GM19351 (cell line): ENCODE results near the gene DIDO1.
"Not testable (repeated sequence)": the region's sequence is repeated elsewhere in the genome, so short reads cannot be mapped to it uniquely, and the experiment has no call there.

ENCODE experiments used
- ATAC-seq: cut with Tn5 transposase; IDR thresholded peaks from one replicate; pipeline ENCODE4 v1.9.1; 2021; ENCODE audit warnings: mild to moderate bottlenecking, moderate library complexity; ENCODE audit not compliant: unreplicated experiment

The DIDO1 gene

DNA sequence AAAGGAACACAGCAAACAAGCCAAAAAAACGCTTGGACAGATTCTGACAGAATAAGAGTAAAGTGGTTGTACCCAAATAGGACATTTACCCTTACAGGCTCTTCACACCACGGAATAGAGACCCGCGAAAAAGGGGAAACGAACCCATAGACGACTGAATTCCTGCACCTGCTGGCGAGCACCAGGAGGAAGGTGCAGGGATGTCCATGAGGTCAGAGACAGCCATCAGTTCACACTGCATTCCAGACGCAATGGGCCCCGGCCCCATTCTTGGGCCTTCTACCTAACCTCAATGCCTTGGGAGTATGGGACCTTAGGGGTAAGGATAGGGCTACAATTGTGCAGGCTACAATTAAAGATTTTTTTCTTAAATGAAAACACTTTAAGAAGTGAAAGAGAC lies 5.2 kb upstream of the DIDO1 start:
- ATAC-seq: no peak

DNA sequence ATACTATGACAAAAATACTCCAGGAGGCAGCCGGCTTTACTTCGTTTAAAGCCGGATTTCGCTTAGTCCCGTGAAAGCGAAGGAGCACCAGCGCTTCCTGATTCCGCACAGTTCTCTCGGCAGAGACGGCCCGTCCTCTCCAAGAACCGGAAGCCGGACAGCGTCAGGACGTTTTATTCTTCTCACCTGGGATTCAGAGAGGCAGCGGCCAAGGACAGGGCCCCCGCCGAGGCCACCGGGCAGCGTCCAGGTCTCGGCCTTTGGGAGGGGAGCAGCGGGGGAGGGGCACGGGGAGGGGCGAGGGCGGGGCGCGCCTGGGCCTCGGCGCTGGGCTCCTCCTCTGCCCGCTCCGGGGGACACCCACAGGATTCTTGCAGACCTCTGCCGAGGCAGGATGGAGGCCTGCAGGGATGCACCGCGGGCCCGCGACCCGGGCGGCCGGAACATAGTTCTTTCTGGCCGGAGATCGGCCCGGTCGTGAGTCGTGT lies 2.8 kb upstream of the DIDO1 start:
- ATAC-seq: no peak

DNA sequence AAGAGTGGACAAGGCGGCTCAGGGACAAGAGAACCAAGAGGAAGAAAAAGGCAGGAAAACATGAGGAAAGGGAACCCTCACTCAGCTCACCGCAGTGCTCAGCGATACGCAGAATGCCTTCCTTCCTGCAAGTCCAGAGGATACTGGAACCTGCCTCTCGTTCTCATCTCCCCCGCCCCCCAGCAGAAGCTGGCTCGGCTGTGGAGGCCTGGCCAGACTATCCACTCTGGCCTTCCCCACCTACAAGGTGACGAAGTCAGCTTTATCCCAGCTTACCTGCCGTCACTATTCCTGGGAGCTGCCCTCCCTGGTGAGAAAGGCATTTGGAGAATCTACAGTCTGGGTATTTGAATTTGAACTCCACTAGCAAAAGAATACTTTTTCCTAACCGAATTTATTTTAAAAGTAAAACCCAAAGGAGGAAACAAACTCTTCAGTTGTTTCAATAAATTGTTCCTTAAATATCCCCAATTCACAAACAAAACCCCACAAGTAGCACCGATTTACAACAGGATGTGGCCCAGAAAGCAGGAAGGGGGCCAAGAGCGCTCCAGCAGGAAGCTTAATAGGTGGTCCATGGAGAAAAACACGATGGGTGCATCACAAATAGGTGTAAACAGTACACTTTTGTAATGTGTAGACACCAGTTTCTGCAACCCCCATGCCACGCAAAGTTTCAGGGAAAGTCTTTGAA lies 2.1 kb upstream of the DIDO1 start:
- no peak for ATAC-seq

GRCh38 chr20:62927128-62927705 lies 912 bp upstream of the DIDO1 start:
- ATAC-seq: no peak

- peak; percentile 12 for ATAC-seq
Observed at GRCh38 chr20:62925420-62926228, 681 bp downstream of the DIDO1 start.

- ATAC-seq: no peak
Observed at GRCh38 chr20:62925076-62925419, 1.3 kb downstream of the DIDO1 start.

DNA sequence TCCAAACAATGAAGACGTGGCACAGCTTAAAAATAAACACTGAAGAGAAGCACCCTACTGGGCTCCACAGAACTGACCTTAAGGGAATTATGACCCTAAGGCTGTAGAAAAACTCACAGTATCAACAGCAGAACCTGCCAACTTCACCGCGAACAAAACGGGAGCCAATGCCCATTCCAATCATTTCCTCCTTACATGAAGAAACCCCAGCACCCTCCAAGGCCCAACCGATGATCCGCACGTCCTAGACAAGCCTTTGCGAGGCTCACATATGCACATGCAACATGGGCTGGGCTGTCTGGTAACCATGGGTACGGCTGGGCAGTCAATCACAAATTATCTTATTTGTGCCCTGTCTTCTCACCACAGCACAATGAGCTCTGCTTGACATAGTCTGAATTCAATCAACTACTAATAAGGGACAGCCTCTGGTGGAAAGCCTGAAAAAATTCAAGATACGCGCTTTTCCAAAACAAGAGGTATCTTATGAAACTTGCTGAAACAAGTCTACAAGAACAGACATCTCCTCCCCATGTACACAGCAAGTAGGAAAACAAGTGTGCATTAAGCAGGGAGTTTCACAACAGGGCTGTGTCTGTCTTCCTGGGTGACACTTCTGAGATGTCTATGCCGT lies 1.7 kb downstream of the DIDO1 start:
- ATAC-seq: no peak

DNA sequence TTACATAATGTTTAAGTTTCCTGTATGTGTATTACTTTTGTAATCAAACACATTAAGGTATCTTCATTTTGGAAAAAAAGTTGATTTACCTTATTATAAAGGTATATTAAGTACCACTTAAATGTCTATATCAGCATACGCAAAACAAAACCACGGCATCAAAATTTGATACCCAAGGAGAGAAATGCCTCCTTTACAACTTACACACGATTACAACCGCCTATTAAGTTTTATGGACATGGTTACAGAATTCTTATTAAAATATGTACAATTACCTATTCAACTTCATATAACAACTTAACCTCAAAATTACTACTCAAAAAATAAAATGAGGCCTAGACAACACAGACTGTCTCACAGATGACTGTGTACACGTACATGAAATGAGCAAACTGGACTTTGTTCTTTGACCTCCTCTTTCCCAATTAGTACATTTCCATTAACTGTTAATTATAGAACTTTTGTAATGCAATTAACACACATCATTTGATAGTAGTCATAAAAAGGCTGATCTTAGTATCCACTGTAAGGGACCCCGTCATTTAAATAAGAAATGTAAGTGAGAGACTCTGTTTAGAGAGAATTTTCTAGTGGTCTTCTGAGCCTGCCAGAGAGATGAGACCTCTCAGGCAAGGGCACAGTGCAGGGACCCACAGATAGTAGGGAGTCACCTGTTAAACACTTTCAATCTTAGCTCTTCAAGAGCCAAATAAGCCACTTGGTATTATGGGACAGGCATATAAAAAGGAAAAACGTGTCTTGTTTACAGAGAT lies 2.5 kb downstream of the DIDO1 start:
- no peak for ATAC-seq

- not testable (repeated sequence) for ATAC-seq
Observed at GRCh38 chr20:62923059-62923668, 3.1 kb downstream of the DIDO1 start.

DNA sequence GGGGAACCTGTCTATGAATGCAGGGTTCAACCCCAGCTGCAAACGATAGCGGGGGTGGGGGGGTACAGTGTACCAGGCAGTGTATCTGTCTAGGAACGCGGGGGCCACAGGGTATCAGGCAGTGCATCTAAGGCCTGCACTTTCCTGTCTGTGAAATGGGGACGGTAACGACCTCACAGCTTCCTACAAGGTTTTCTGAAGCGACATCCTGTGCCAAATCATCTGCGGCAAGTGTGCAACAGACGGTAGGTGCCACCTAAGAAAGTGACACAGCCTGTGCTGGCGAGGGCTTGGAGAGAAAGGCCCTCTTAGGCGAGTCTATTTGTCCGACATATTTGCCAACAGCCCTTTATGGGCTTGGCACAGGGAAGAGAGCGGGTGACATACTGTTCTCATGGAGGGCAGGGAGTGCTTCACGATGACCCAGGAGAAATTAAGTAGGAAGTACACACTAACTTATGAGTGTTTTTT lies 3.8 kb downstream of the DIDO1 start:
- no peak for ATAC-seq

- ATAC-seq: no peak
Observed at GRCh38 chr20:62921119-62921687, 5.1 kb downstream of the DIDO1 start.

DNA sequence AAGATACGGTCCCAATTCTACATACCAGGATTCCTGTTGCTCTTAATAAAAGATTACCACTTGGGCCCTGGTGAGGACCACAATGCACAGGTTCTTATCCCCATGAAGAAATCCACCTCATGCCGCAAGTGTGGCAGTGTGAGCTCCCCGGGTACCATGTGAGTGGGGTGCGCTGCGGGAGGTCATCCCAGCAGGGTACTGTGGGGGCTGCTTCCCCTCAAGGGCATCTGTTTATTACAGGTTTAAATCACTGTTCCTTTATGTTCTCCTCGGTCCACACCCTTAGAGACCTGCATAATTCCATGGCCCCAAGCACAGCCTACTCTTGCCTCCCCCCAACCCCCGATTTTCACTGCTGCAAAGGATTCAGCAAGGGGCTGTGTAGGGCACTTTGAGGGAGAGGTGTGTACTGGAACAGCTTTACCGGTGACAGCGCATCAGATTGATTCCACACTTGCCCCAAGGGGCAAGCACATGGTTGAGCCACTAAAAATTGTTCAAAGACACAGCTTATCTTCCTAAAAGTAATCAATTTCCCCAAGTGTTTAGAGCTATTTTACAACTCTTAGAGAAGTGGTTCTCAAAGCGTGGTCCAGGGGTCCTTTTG lies 6.2 kb downstream of the DIDO1 start:
- ATAC-seq: no peak

DNA sequence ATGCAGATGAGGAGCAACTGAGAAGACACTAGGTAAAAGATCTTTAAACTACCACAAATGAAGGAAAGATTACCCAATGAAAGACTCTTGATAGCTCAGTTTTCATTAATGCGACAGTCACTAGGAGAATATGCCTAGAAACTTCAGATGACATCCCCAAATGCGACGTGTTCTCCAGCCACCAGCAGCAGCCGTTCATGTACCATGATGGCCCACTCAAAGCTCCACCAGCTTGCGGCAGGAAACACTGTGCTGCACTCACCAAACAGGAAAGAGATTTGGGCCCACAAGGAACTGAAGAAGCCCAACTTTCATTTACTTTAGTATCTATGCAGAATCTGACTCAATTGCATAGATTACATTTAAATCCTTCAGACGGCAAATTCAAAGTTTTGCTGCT lies 7.5 kb downstream of the DIDO1 start:
- ATAC-seq: no peak

GRCh38 chr20:62918147-62918546 lies 8.2 kb downstream of the DIDO1 start:
- ATAC-seq: peak; percentile 59

- ATAC-seq: no peak
Observed at GRCh38 chr20:62917720-62918119, 8.6 kb downstream of the DIDO1 start.

DNA sequence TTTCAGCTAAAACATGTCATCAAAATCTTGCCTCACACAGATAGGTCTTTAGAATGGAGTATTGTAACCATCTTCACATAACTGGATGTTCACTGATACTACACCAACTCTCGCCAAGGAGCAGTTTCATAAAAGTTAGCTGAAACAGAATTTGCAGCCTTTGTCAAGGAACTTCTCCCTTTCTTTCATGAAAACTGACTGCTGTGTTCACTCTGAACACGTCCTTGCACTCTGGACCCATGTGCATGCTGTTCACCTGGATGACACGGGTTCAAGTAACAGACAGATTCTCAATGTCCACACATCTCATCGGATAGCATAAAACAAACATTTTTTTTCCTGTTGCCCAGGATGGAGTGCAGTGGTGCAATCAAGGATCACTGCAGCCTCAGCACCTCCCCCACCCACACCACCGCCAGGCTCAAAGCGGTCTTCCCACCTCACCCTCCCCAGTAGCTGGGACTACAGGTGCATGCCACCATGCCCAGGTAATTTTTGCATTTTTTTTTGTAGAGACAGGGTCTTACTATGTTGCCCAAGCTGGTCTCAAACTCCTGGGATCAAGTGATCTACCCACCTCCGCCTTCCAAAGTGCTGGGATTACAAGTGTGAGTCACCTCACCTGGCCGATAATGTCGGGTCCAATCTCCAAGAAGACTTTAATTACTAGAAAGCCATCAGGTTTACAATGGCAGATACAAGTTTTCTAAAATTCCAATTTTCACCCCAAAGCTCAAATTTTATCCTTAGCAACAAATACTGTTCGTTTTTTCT lies 9.4 kb downstream of the DIDO1 start:
- ATAC-seq: no peak

DNA sequence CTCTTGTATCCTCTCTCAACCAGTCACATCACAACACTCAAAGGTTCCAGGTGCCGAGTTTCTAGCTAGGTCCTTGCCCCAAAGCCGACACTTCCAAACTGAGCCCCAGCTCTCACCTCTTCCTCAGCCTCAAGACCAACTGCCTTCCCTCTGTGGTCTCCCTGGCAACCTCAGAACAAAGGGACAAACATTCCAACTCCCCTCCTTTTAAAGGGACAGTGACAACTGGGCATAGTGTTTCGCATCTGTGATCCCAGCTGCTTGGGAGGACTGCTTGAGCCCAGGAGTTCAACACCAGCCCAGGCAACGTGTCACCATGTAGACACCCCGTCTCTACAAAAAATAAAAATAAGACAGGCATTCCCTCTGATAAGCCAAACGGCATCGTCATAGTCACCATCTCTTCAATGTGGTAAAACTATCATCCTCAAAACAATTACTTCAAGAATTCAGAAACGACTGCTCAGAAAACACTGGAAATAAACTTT lies 11.3 kb downstream of the DIDO1 start:
- no peak for ATAC-seq

DNA sequence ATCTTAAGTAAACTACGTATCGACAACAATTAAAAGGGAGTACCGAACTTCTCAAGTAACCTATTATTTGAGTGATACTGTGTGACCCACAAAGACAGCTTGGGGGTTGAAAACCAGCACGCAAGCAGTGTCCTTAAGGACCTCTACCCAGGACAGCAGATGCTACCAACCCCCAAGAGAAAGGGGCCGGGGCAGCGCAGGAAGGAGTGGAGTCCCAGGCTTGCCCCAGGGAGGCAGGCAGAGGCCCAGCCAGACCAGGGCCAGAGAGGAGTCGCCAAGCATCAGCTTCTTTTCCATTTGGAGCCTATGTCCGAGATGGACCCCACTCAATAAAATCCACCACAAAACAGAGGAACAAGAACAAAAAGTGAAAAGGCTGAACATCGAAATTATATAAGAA lies 11.9 kb downstream of the DIDO1 start:
- ATAC-seq: no peak
